ENCODE results near the gene TIMM10B.

The TIMM10B gene

GRCh38 chr11:6486256-6486655, 5.0 kb downstream of the TIMM10B start:
- H3K27ac ChIP-seq (replicated peaks) = no peak overlapping the region
- DNase-seq (ENCODE audit: low read depth in 1 of 2, low spot score in 1 of 2) = no peak
- H3K4me3 ChIP-seq (replicated peaks; ENCODE audit: insufficient read depth, low read length) = no peak overlapping the region
- H3K27me3 ChIP-seq (ENCODE audit: insufficient read depth, poor library complexity, severe bottlenecking) = no peaks in the 10 kb centered on the region
- TF ChIP-seq SPI1 (IDR thresholded peaks at IDR 0.05; ENCODE audit: borderline replicate concordance, low read depth) = no peak
- TF ChIP-seq CTCF (IDR thresholded peaks at IDR 0.05; ENCODE audit: insufficient read depth, low read length) = no peak
- TF ChIP-seq POLR2AphosphoS5 (IDR thresholded peaks at IDR 0.05; ENCODE audit: low read depth) = no peak
- no peak for TF ChIP-seq GABPA (IDR thresholded peaks at IDR 0.05; ENCODE audit: low read depth)
- TF ChIP-seq REST (IDR thresholded peaks at IDR 0.05; ENCODE audit: insufficient replicate concordance, low read depth) = no peak

- no peak for DNase-seq (ENCODE audit: low read depth in 1 of 2, low spot score in 1 of 2)
- H3K27ac ChIP-seq (replicated peaks) = no peak overlapping the region
- no peak for TF ChIP-seq GABPA (IDR thresholded peaks at IDR 0.05; ENCODE audit: low read depth)
- no peak for TF ChIP-seq REST (IDR thresholded peaks at IDR 0.05; ENCODE audit: insufficient replicate concordance, low read depth)
- no peak for TF ChIP-seq CTCF (IDR thresholded peaks at IDR 0.05; ENCODE audit: insufficient read depth, low read length)
- TF ChIP-seq SPI1 (IDR thresholded peaks at IDR 0.05; ENCODE audit: borderline replicate concordance, low read depth) = no peak
- TF ChIP-seq POLR2AphosphoS5 (IDR thresholded peaks at IDR 0.05; ENCODE audit: low read depth) = no peak
- no peak overlapping the region for H3K4me3 ChIP-seq (replicated peaks; ENCODE audit: insufficient read depth, low read length)
- no peaks in the 10 kb centered on the region for H3K27me3 ChIP-seq (ENCODE audit: insufficient read depth, poor library complexity, severe bottlenecking)
Observed at GRCh38 chr11:6486938-6487337, 5.6 kb downstream of the TIMM10B start.

GRCh38 chr11:6488342-6488741, 7.0 kb downstream of the TIMM10B start:
- Histone ChIP-seq H3K27ac (replicated peaks) (no peak overlapping the region), H3K27me3 (ENCODE audit: insufficient read depth, poor library complexity, severe bottlenecking) (no peaks in the 10 kb centered on the region), H3K4me3 (replicated peaks; ENCODE audit: insufficient read depth, low read length) (no peak overlapping the region)
- DNase-seq (ENCODE audit: low read depth in 1 of 2, low spot score in 1 of 2) = no peak
- no peak for TF ChIP-seq SPI1 (IDR thresholded peaks at IDR 0.05; ENCODE audit: borderline replicate concordance, low read depth)
- no peak for TF ChIP-seq POLR2AphosphoS5 (IDR thresholded peaks at IDR 0.05; ENCODE audit: low read depth)
- no peak for TF ChIP-seq REST (IDR thresholded peaks at IDR 0.05; ENCODE audit: insufficient replicate concordance, low read depth)
- no peak for TF ChIP-seq CTCF (IDR thresholded peaks at IDR 0.05; ENCODE audit: insufficient read depth, low read length)
- no peak for TF ChIP-seq GABPA (IDR thresholded peaks at IDR 0.05; ENCODE audit: low read depth)
